GM18505 (cell line): ENCODE results near the gene SLC27A5.
A peak's percentile ranks its signal among the peaks of the same experiment; 100 is the strongest.

Experiments
- ATAC-seq: cut with Tn5 transposase; IDR thresholded peaks from one replicate; pipeline ENCODE4 v1.9.1; 2021; ENCODE audit not compliant: unreplicated experiment
- POLR2A ChIP-seq: IDR thresholded peaks from 4 replicates; pipeline ENCODE4 v1.6.1; 2011; ENCODE audit warnings: borderline replicate concordance; ENCODE audit not compliant: insufficient read depth, insufficient read length; ENCODE audit errors: extremely low read depth

SLC27A5 gene, protein sequence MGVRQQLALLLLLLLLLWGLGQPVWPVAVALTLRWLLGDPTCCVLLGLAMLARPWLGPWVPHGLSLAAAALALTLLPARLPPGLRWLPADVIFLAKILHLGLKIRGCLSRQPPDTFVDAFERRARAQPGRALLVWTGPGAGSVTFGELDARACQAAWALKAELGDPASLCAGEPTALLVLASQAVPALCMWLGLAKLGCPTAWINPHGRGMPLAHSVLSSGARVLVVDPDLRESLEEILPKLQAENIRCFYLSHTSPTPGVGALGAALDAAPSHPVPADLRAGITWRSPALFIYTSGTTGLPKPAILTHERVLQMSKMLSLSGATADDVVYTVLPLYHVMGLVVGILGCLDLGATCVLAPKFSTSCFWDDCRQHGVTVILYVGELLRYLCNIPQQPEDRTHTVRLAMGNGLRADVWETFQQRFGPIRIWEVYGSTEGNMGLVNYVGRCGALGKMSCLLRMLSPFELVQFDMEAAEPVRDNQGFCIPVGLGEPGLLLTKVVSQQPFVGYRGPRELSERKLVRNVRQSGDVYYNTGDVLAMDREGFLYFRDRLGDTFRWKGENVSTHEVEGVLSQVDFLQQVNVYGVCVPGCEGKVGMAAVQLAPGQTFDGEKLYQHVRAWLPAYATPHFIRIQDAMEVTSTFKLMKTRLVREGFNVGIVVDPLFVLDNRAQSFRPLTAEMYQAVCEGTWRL

DNA sequence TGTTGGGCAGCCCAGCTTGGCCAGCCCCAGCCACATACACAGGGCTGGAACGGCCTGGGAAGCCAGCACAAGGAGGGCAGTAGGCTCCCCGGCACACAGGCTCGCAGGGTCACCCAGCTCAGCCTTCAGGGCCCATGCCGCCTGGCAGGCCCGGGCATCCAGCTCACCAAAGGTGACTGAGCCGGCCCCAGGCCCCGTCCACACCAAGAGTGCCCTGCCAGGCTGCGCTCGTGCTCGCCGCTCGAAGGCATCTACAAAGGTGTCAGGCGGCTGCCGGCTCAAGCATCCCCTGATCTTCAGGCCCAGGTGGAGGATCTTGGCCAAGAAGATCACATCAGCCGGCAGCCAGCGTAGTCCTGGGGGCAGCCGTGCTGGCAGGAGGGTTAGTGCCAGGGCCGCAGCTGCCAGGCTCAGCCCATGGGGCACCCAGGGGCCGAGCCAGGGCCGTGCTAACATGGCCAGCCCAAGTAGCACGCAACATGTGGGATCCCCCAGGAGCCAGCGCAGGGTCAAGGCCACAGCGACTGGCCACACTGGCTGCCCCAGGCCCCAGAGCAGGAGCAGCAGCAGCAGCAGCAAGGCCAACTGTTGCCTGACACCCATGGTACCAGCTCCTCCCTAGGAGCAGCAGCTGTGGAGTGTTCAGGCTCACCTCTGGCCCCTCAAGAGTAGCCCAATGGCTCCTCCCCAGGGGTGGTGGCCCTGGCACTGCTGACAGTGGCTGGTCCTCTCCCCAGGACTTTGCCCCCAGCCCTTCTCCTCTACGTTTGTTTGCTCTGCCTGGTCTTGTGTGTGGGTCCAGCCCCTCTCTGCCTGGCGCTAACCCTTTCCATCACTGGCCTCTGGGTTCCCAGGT, at the start of gene SLC27A5:
SLC27A5 (minus strand) TSS at position 640 of the 856 bp plus-strand sequence; CDS start at position 603, 37 bp downstream.
- TF ChIP-seq POLR2A, result no peak
- ATAC-seq, result no peak

DNA sequence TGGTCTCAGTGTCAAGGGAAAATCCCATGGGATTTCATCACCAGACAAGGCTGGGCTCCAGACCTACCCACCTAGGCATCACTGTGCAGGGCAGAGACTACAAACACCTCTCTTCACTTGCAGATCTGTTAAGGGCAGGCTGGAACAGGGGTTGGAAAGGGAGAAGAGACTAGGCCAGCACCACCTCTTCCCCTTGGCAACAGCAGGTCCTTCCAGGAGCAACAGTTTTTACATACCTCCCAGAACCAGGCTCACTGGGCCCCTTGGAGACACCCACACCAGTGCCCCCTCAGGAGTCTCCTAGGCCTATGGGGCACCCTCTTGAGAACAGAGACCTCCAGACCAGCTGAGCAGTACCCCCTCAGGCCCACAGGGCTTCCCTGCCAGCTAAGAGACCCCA, 49.1 kb upstream of the SLC27A5 start:
- TF ChIP-seq POLR2A, result no peak
- ATAC-seq, result no peak

DNA sequence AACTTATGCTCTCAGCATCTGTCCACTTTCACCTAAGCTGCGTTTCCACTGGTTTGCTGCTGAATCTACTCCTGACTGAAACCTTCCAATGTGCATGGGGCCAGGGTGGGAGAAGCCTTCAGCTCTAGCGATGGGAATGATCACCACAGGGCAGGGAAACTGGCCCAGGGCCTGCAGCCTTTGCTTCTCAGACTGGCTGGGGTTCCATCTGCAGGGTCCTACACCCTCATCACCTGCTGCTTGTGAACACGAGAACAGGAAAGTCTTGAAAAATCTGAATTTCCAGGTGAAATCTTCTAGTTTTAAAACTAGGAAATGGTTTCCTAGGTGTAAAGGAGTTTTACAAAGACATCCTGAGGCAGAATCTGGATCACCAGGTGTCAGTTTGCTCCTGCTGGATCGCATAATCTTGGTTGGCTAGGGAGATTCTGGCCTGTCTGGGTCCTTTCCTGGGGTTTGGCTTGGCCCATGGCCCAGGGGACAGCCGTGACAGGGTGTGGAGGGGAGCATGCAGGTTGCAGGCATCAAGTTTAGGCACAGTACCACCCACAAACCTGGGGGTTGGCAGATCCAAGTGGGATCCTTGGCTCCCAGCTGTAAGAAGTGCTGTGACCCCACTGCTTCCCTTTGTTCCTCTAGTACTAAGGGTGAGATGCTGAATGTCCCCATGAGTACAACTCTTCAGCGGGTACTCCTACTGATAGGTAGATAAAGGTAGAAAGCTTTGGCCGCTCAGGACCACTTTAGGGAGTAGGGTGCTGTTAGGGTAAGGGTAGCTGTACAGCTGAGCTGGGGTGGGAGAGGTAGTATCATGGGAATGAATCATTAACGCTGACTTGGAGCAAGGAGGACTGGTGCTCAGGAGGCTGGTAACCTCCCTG, 48.5 kb upstream of the SLC27A5 start:
- TF ChIP-seq POLR2A, result no peak
- ATAC-seq, result no peak

DNA sequence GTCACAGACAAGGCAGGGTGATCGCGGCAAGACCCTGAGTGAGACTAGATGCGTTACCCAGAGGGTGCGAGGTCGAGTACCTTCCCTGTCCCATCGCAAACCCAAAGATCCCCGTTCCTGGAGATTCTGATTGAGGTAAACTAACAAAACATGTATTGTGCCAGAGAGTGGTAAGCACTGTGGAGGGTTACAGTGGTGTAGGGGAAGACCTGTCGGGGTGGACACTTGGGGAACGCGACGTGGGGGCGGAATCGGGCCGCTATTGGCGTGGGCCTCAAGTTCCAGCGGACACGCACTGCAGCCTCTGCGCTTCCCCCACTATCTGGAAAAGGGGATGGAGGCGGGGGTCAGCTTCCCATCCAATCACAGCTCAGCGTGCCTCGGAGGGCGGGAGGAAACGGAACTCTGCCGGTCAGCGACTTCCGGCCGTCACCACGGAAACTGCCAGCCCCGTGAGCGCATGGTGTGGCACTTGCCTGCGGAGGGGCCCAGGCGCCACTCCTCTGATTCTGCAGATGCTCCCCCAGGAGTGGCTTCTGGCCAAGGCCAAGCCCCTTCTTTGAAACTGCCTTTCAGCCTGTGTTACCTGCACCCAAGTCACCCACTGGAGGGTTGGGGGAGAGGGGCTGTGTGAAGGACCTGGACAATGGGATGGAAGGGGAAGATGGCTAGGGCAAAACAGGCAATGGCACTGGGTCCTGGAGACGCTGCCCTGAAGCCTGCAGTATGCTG, 47.6 kb upstream of the SLC27A5 start:
- ATAC-seq, result no peak
- TF ChIP-seq POLR2A, result peak; percentile 86

DNA sequence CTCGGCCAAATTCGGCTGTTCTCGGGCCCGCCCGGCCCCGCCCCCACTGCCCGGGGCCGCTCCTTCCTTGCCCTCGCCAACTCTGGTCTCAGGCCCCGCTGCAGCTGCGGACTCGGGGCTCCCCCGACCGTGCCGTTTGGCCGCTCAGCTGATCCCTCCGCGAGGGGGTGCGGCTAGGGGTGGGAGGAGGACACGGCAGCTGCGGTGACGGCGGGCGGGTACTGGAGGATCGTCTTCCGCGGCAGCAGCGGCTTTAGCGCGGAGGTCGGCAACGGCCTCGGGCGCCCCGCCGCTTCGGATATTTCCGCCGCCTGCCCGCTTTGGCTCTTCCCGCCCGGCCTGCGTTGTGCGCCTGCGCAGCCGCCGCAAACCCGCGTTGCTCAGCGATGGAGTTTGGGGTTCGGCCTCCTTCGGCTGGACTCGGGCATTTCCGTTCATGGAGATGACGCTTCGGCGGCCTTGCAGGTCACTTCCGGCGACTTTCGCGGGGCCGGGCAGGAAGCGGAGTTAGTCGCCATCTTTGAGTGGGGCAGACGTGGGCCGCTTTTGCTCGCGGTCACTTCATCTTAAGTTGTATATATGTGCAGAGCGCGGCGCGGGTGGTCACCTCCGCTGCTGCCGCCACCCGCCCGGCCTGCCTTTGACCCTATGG, 47.0 kb upstream of the SLC27A5 start:
- TF ChIP-seq POLR2A, result peak; percentile 56
- ATAC-seq, result peak; percentile 47

DNA sequence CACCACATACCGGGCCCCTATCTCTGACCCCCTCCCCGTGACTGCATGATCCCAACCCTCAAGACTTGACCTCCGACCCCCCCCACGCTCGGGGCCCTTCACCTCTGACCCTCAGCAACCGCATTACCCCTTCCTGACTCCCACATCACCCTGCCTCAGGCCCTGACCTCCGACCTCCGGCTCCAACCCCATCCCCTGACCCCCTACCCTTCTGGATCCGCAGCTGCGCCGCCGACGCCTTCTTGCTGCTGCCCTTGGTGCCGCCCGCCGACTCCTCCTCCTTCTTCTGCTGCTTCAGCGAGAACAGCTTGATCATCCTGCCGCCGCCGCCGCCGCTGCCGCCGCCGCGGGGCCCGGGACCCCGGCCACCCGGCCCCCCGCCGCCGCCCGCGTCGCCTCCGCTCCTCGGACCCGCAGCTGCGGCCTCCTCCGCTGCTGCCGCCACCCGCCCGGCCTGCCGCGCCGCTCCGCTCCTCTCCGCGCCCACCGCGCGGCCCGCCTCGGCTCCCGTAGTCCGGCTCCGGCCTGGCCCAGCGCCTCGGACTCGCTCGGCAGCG, 46.4 kb upstream of the SLC27A5 start, which contains the start of gene UBE2M:
UBE2M (minus strand) TSS at position 546 of the 557 bp plus-strand sequence; CDS start at position 316, 230 bp downstream.
- no peak for TF ChIP-seq POLR2A
- ATAC-seq, result peak; percentile 0

DNA sequence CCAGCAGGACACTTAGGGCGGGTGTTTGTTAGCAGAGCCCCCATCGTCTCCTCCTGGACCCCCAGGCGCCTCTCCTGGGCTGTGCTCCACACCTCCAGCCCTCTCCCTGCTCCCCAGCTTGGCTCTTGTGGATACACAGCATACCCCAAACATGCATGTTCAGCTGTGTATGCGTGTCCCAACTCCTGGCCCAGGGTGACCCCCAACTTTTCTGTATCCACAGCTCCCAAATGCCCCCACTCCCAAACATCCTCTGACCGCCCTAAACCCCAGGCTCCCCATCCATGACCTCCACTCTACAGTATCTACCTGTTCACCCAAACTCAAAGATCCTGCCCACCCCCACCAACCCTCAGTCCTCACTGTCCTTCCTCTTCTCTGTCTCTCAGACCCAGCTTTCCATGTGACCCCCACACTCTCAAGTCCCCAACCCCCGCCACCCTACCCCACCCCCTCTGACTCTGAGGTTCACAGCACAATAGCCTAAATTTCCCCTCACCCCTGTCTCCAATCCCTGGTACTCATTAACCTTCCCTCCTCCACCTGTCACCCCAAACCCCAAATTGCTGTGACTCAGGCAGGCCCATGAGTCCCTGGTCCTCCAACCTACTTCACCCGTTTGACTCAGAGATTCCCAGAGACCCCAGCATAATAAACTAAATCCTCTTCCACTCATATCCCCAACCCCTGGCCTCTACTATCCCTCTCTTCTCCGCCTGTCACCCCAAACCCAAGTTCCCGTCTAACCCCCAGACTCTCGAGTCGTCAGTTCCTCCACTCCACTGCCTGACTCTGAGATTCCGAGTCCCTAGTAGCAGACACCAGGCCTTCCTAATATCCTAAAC, 45.7 kb upstream of the SLC27A5 start:
- no peak for ATAC-seq
- no peak for TF ChIP-seq POLR2A

DNA sequence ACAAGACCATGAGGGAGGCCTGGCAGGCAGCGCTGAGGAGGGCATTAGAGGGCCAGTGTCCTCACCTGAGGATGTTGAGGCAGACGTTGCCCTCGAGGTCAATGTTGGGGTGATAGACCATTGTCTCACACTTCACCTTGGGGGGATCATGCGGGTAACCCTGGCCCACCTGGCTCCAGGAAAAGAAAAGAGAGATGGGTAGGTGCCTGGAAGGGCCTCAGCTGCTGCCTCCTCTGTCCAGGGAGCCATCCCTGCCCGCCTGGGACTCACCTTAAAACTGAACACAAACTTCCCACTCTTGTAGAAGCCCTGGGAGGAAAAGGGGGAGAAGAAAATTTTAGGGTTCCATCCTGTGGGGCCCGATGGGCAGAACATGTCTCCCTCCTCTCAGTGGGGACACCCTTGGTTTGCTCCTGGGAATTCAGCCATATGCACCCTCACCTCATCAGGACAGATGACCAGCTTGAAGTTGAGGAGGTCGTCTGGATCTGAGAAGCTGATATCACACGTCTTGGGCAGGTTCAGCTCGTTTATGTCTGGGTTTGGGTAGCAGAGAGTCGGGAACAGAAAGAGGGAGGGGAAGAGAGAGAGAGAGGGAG, 44.9 kb upstream of the SLC27A5 start:
- ATAC-seq, result no peak
- no peak for TF ChIP-seq POLR2A

DNA sequence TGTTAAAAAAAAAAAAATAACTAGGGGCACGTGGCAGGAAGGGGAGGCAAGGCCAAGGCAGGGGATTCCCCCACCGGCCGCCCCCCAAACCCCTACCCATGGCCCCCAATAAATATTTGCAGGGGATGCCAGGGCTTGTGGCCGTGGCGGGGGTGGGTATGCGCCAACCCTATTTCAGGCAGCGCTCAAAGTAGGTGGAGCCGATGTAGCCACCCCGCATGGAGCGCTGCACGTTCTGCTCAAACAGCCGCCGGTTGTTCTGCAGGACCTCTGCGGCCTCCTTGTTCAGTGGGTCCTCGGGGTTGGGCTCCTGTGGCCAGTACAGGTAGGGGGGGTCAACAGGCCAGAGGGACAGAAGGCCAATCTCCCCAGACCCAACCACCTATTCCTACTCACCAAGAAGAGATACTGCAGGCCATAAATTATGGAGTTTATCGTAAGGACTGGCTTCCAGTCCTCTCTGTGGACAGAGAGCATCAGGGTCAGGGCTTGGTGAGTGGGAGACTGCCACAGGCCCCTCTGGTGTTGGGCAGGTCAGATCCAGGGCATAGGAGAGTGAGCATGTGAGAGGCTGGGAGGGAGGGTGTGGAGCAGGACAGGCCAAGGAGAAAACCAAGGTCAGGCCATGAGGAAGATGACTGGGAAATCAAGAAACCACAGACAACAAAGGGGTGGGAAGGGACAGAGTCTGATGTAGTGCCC, 44.3 kb upstream of the SLC27A5 start:
- no peak for TF ChIP-seq POLR2A
- ATAC-seq, result no peak
